PC-3 (cell line): ENCODE data around the gene DAO. TPM values are rescaled to one million over a fixed set of nuclear protein-coding genes. Genes with fewer than 3 reads are reported as not detected.

Experiments
- ATAC-seq: fragments of 200-7000 bp; cut with Tn5 transposase; 2 replicates; pipeline ENCODE4 v1.9.1; 2020; ENCODE audit warnings: mild to moderate bottlenecking, moderate library complexity
- BruUV-seq: library from RNA; stranded (reverse); fragments of 400-500 nt; replicated peaks from 2 replicates; lab custom pipeline; 2021; lab: Mats Ljungman, UMichigan
- CTCF ChIA-PET: fragments of 300-600 bp; sonication (Branson Sonifier 250); formaldehyde crosslinking; loops from one replicate; lab custom pipeline; 2022; ENCODE audit warnings: antibody characterized with exemption; lab: Charles Lee
- POLR2A ChIA-PET: fragments of 300-600 bp; sonication (Branson Sonifier 250); formaldehyde crosslinking; loops from one replicate; lab custom pipeline; 2022; ENCODE audit warnings: antibody characterized with exemption; ENCODE audit not compliant: unreplicated experiment; lab: Charles Lee
- DNase-seq: peaks from one replicate; pipeline ENCODE4 v3.0.0-alpha.2; 2015
- H2AFZ ChIP-seq: fragments of 300-600 bp; sonication (generic); 2 replicates; pipeline ENCODE4 v1.6.0; 2016; ENCODE audit warnings: antibody characterized with exemption, low read length
- H3F3A ChIP-seq: fragments of 300-600 bp; sonication (generic); one replicate; pipeline ENCODE4 v1.6.0; 2017; ENCODE audit warnings: antibody characterized with exemption, low read length, control low read depth, mild to moderate bottlenecking; ENCODE audit not compliant: unreplicated experiment
- H3K27ac ChIP-seq: fragments of 300-600 bp; sonication (generic); 2 replicates; pipeline ENCODE4 v1.5.1; 2016; ENCODE audit warnings: mild to moderate bottlenecking, low read length
- H3K27me3 ChIP-seq: fragments of 300-600 bp; sonication (generic); 2 replicates; pipeline ENCODE4 v1.6.1; 2016; ENCODE audit warnings: low read length, mixed read lengths
- H3K36me3 ChIP-seq: fragments of 300-600 bp; sonication (generic); 2 replicates; pipeline ENCODE4 v1.6.1; 2016; ENCODE audit warnings: low read depth, mixed run types, low read length, mixed read lengths
- H3K4me1 ChIP-seq: fragments of 300-600 bp; sonication (generic); 2 replicates; pipeline ENCODE4 v1.5.1; 2016; ENCODE audit warnings: low read length; ENCODE audit not compliant: insufficient read depth
- H3K4me2 ChIP-seq: fragments of 300-600 bp; sonication (generic); 2 replicates; pipeline ENCODE4 v1.6.0; 2016; ENCODE audit warnings: low read length
- H3K4me3 ChIP-seq: fragments of 300-600 bp; sonication (generic); 2 replicates; pipeline ENCODE4 v1.5.1; 2016; ENCODE audit warnings: mild to moderate bottlenecking, low read length, mixed read lengths
- H3K79me2 ChIP-seq: fragments of 300-600 bp; sonication (generic); 2 replicates; pipeline ENCODE4 v1.6.1; 2017; ENCODE audit warnings: low read length, mixed read lengths
- H3K9ac ChIP-seq: fragments of 300-600 bp; sonication (generic); 2 replicates; pipeline ENCODE4 v1.6.0; 2016; ENCODE audit warnings: mild to moderate bottlenecking, low read length
- H3K9me2 ChIP-seq: fragments of 300-600 bp; sonication (generic); replicated peaks from 2 replicates; pipeline ENCODE4 v1.6.1; 2016; ENCODE audit warnings: mixed run types, low read length, mixed read lengths
- H3K9me3 ChIP-seq: fragments of 300-600 bp; sonication (generic); 2 replicates; pipeline ENCODE4 v1.6.1; 2016; ENCODE audit warnings: low read length, mixed read lengths
- H4K20me1 ChIP-seq: fragments of 300-600 bp; sonication (generic); 2 replicates; pipeline ENCODE4 v1.6.1; 2016; ENCODE audit warnings: low read length, mixed read lengths
- EZH2 ChIP-seq: fragments of 300-600 bp; sonication (generic); IDR thresholded peaks from one replicate; pipeline ENCODE4 v1.6.1; 2017; ENCODE audit warnings: antibody characterized with exemption, mild to moderate bottlenecking, low read length; ENCODE audit not compliant: unreplicated experiment
- EZH2phosphoT487 ChIP-seq: fragments of 300-600 bp; sonication (generic); IDR thresholded peaks from 2 replicates; pipeline ENCODE4 v1.6.1; 2018; ENCODE audit warnings: mild to moderate bottlenecking, antibody characterized with exemption, low read length, borderline replicate concordance
- intact Hi-C: fragments of 100-400 bp; cut with micrococcal nuclease; formaldehyde crosslinking; loops from 2 replicates; pipeline ENCODE4 v1.9.0; 2023
- total RNA-seq: library from RNA; depleted of rRNA; stranded (reverse); fragments of >200 nt; gene quantifications from 2 replicates; pipeline ENCODE4 v1.2.3, GENCODE V29; 2014
- TF ChIP-seq, protein P1 (sequence below): fragments of 300-600 bp; sonication (generic); conservative IDR thresholded peaks from 2 replicates; pipeline ENCODE4 v1.5.1; 2017; ENCODE audit warnings: antibody characterized with exemption, low read depth, mild to moderate bottlenecking, low read length

The DAO gene
- total RNA-seq, 1 experiment from 2014 or later = not detected

- ChIA-PET POLR2A (no interaction called here), CTCF (no interaction called here)
- H3K9ac ChIP-seq = no peak overlapping the region
- BruUV-seq = no TSS peak
- no peaks in the 10 kb centered on the region for H3K9me3 ChIP-seq
- no peak overlapping the region for H3K4me3 ChIP-seq
- DNase-seq (no peak), ATAC-seq (no peak)
- H4K20me1 ChIP-seq = no peaks in the 10 kb centered on the region
- no peaks in the 10 kb centered on the region for H3K36me3 ChIP-seq
- no peak overlapping the region for H3K27ac ChIP-seq
- TF ChIP-seq, protein P1, sequence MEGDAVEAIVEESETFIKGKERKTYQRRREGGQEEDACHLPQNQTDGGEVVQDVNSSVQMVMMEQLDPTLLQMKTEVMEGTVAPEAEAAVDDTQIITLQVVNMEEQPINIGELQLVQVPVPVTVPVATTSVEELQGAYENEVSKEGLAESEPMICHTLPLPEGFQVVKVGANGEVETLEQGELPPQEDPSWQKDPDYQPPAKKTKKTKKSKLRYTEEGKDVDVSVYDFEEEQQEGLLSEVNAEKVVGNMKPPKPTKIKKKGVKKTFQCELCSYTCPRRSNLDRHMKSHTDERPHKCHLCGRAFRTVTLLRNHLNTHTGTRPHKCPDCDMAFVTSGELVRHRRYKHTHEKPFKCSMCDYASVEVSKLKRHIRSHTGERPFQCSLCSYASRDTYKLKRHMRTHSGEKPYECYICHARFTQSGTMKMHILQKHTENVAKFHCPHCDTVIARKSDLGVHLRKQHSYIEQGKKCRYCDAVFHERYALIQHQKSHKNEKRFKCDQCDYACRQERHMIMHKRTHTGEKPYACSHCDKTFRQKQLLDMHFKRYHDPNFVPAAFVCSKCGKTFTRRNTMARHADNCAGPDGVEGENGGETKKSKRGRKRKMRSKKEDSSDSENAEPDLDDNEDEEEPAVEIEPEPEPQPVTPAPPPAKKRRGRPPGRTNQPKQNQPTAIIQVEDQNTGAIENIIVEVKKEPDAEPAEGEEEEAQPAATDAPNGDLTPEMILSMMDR = no peak
- no peak for TF ChIP-seq EZH2phosphoT487
- TF ChIP-seq EZH2 = no peak
- peaks cover 15% of the 10 kb centered on the region for H3K4me1 ChIP-seq
- no peaks in the 10 kb centered on the region for H3K79me2 ChIP-seq
- intact Hi-C loops = no loop called here
- no peaks in the 10 kb centered on the region for H3F3A ChIP-seq
- H3K27me3 ChIP-seq = no peaks in the 10 kb centered on the region
- H3K9me2 ChIP-seq = no peaks in the 10 kb centered on the region
- H2AFZ ChIP-seq = no peak overlapping the region
- no peak overlapping the region for H3K4me2 ChIP-seq
Measured at GRCh38 chr12:108910336-108910735, 30.4 kb downstream of the DAO start.

- Histone ChIP-seq H3K9me3 (no peaks in the 10 kb centered on the region), H3K27me3 (no peaks in the 10 kb centered on the region), H3K36me3 (no peaks in the 10 kb centered on the region), H3K4me2 (peak overlapping the region; percentile 79), H3K4me1 (peaks cover 15% of the 10 kb centered on the region), H3F3A (no peaks in the 10 kb centered on the region), H3K4me3 (peak overlapping the region; percentile 35; the same call in 1 of the 2 replicates), H3K79me2 (no peaks in the 10 kb centered on the region), H3K9ac (no peak overlapping the region), H3K27ac (no peak overlapping the region), H4K20me1 (no peaks in the 10 kb centered on the region), H2AFZ (peak overlapping the region; percentile 64; the same call in 1 of the 2 replicates), H3K9me2 (no peaks in the 10 kb centered on the region)
- TF ChIP-seq, protein P1 = no peak
- TF ChIP-seq EZH2 = no peak
- TF ChIP-seq EZH2phosphoT487 = no peak
- CTCF ChIA-PET = no interaction called here
- no TSS peak for BruUV-seq
- peak; percentile 88 for DNase-seq
- POLR2A ChIA-PET = no interaction called here
- ATAC-seq = peak; percentile 87
- intact Hi-C loops = no loop called here
Measured at GRCh38 chr12:108911915-108912314, 32.0 kb downstream of the DAO start.

DNA sequence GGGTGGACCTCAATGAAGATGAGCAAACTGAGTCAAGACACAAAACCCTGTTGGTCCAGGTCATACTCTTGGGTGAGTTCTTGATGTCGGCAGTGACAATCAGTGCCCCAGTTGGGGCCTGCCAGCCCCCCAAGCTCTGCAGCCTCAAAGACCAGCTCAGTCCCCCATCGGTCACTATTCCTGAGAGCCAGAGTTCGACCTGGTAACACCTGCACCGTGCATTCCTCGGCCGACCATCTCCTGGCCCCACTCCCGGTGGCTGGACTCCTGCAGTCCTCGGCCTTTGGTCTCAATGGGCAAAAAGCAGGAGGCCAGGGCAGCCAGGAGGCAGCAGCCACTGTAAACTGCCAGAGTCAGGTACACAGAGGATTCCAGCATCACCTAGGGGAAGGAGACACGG, 32.5 kb downstream of the DAO start:
- Histone ChIP-seq H3K9me3 (no peaks in the 10 kb centered on the region), H3K36me3 (no peaks in the 10 kb centered on the region), H3F3A (no peaks in the 10 kb centered on the region), H3K4me2 (peak overlapping the region; percentile 79), H3K9me2 (no peaks in the 10 kb centered on the region), H3K4me1 (peaks cover 15% of the 10 kb centered on the region), H3K9ac (no peak overlapping the region), H4K20me1 (no peaks in the 10 kb centered on the region), H3K4me3 (no peak overlapping the region), H3K27ac (no peak overlapping the region), H2AFZ (no peak overlapping the region; the same call in 1 of the 2 replicates), H3K79me2 (no peaks in the 10 kb centered on the region), H3K27me3 (no peaks in the 10 kb centered on the region)
- DNase-seq (no peak), ATAC-seq (no peak)
- ChIA-PET POLR2A (no interaction called here), CTCF (no interaction called here)
- intact Hi-C loops = no loop called here
- no TSS peak for BruUV-seq
- TF ChIP-seq EZH2 = no peak
- no peak for TF ChIP-seq EZH2phosphoT487
- TF ChIP-seq, protein P1 = no peak
